GM12872 (cell line): ENCODE data around the gene RRP7A.

Source experiments
- TF ChIP-seq, protein P1 (sequence below): IDR thresholded peaks from 3 replicates; pipeline ENCODE4 v1.5.1; 2011; ENCODE audit warnings: low read depth, mild to moderate bottlenecking, low read length, moderate library complexity; ENCODE audit not compliant: insufficient read depth

The RRP7A gene

GRCh38 chr22:42560381-42560780 is 40.8 kb upstream of the RRP7A start:
- TF ChIP-seq, protein P1, sequence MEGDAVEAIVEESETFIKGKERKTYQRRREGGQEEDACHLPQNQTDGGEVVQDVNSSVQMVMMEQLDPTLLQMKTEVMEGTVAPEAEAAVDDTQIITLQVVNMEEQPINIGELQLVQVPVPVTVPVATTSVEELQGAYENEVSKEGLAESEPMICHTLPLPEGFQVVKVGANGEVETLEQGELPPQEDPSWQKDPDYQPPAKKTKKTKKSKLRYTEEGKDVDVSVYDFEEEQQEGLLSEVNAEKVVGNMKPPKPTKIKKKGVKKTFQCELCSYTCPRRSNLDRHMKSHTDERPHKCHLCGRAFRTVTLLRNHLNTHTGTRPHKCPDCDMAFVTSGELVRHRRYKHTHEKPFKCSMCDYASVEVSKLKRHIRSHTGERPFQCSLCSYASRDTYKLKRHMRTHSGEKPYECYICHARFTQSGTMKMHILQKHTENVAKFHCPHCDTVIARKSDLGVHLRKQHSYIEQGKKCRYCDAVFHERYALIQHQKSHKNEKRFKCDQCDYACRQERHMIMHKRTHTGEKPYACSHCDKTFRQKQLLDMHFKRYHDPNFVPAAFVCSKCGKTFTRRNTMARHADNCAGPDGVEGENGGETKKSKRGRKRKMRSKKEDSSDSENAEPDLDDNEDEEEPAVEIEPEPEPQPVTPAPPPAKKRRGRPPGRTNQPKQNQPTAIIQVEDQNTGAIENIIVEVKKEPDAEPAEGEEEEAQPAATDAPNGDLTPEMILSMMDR, result no peak

GRCh38 chr22:42553475-42554361 is 34.1 kb upstream of the RRP7A start, which contains the start of gene SERHL2:
Gene SERHL2 (plus strand): TSS chr22:42553956. CDS start chr22:42554021, 65 bp downstream.
- TF ChIP-seq, protein P1, result no peak

GRCh38 chr22:42549331-42550060 is 29.9 kb upstream of the RRP7A start:
- TF ChIP-seq, protein P1, result no peak

- TF ChIP-seq, protein P1, result no peak
Measured at GRCh38 chr22:42548597-42549330, 29.2 kb upstream of the RRP7A start.

DNA sequence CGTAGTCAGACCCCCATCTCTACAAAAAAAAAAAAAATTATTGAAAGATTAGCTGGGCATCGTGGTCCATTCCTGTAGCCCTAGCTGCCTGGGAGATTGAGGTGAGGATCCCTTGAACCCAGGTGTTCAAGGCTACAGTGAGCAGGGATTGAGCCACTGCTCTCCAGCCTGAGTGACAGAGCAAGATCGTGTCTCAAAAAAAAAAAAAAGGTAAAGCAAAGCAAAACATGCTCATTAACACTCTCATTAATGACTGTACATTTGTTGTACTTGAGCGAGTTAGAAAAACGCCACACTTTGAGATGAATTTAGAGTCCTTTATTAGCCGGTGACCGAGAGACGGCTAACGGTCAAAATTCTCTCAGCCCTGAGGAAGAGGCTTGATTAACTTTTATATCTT is 28.0 kb upstream of the RRP7A start:
- TF ChIP-seq, protein P1, result no peak

DNA sequence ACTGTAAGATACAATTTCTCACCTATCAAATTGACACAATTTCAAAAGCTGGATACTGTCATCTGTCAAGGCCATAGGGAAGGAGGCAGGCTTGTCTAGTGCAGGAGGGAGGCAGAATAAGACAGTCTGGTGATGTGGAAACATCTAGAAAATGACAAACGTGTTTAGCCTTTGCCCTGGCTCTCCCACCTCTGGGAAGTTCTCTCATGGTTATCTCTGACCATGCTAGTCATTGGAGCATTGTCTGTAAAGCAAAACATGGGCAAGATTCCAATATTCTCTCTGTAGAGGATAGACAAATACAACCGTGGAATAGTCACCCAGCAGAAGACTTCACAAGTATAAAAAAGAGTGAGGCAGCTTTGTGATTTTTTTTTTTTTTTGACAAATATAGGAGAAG is 25.1 kb upstream of the RRP7A start:
- TF ChIP-seq, protein P1, result no peak

- TF ChIP-seq, protein P1, result no peak
Measured at GRCh38 chr22:42536166-42536565, 16.6 kb upstream of the RRP7A start.
